NCI-H2196 (cell line): ENCODE measurements around the gene NOP16.
"Not testable (repeated sequence)": the region's sequence is repeated elsewhere in the genome, so short reads cannot be mapped to it uniquely, and the experiment has no call there.

Experiments used
- DNase-seq: peaks from one replicate; lab custom pipeline; 2025; ENCODE audit not compliant: unreplicated experiment; lab: John Stamatoyannopoulos, UW

NOP16 gene

GRCh38 chr5:176410486-176411180 is 22.2 kb upstream of the NOP16 start:
- no peak for DNase-seq

GRCh38 chr5:176409765-176410164 is 21.4 kb upstream of the NOP16 start:
- DNase-seq = no peak

- DNase-seq = no peak
Measured at GRCh38 chr5:176408590-176408989, 20.2 kb upstream of the NOP16 start.

- not testable (repeated sequence) for DNase-seq
Measured at GRCh38 chr5:176408252-176408573, 19.8 kb upstream of the NOP16 start.

- no peak for DNase-seq
Measured at GRCh38 chr5:176407456-176408251, 19.3 kb upstream of the NOP16 start.

GRCh38 chr5:176406436-176407052 is 18.1 kb upstream of the NOP16 start:
- DNase-seq = no peak

GRCh38 chr5:176405656-176406435 is 17.4 kb upstream of the NOP16 start:
- DNase-seq = no peak

GRCh38 chr5:176401281-176402205 is 13.1 kb upstream of the NOP16 start:
- DNase-seq = no peak

GRCh38 chr5:176400382-176401156 is 12.2 kb upstream of the NOP16 start:
- DNase-seq = no peak

GRCh38 chr5:176397736-176398420 is 9.5 kb upstream of the NOP16 start:
- no peak for DNase-seq

- DNase-seq = no peak
Measured at GRCh38 chr5:176396330-176396729, 7.9 kb upstream of the NOP16 start.

GRCh38 chr5:176394881-176395675 is 6.7 kb upstream of the NOP16 start:
- DNase-seq = no peak

GRCh38 chr5:176394096-176394495 is 5.7 kb upstream of the NOP16 start:
- no peak for DNase-seq

GRCh38 chr5:176392526-176392925 is 4.1 kb upstream of the NOP16 start:
- no peak for DNase-seq

GRCh38 chr5:176391999-176392398 is 3.6 kb upstream of the NOP16 start:
- no peak for DNase-seq

GRCh38 chr5:176391479-176391878 is 3.1 kb upstream of the NOP16 start:
- DNase-seq = no peak

- DNase-seq = no peak
Measured at GRCh38 chr5:176389135-176390123, 1.0 kb upstream of the NOP16 start.
